OCI-LY7 (cell line): ENCODE data around the gene KLHDC8A. TPM values are rescaled to one million over a fixed set of nuclear protein-coding genes. Genes with fewer than 3 reads are reported as not detected.

Experiments
- BruUV-seq: library from RNA; stranded (reverse); fragments of 400-500 nt; replicated peaks from 2 replicates; lab custom pipeline; 2021; lab: Mats Ljungman, UMichigan
- CTCF ChIA-PET: fragments of 300-600 bp; sonication (Branson Sonifier 250); formaldehyde crosslinking; loops from one replicate; lab custom pipeline; 2022; ENCODE audit warnings: antibody characterized with exemption; ENCODE audit not compliant: unreplicated experiment; lab: Charles Lee
- POLR2A ChIA-PET: fragments of 300-600 bp; sonication (Branson Sonifier 250); formaldehyde crosslinking; loops from one replicate; lab custom pipeline; 2022; ENCODE audit warnings: antibody characterized with exemption; lab: Charles Lee
- DNase-seq: peaks from one replicate; pipeline ENCODE4 v3.0.0-alpha.2; 2015; ENCODE audit warnings: low spot score
- H2AFZ ChIP-seq: fragments of 200-600 bp; sonication (generic), shearing (Covaris generic); 2 replicates; pipeline ENCODE4 v1.6.1; 2014; ENCODE audit warnings: mild to moderate bottlenecking, antibody characterized with exemption, low read length, moderate library complexity
- H3K27ac ChIP-seq: fragments of 200-600 bp; sonication (generic); 2 replicates; pipeline ENCODE4 v1.5.1; 2014; ENCODE audit warnings: mixed run types, low read depth, mild to moderate bottlenecking, moderate library complexity, low read length, inconsistent platforms; ENCODE audit not compliant: poor library complexity, severe bottlenecking
- H3K36me3 ChIP-seq: fragments of 200-600 bp; sonication (generic); 2 replicates; pipeline ENCODE4 v1.6.1; 2014; ENCODE audit warnings: mild to moderate bottlenecking, antibody characterized with exemption, low read length, moderate library complexity, mixed read lengths; ENCODE audit not compliant: insufficient read depth
- H3K4me1 ChIP-seq: fragments of 200-600 bp; sonication (generic); 2 replicates; pipeline ENCODE4 v1.5.1; 2014; ENCODE audit warnings: mild to moderate bottlenecking, low read length; ENCODE audit not compliant: insufficient read depth, poor library complexity, severe bottlenecking
- H3K4me2 ChIP-seq: fragments of 200-600 bp; sonication (generic); 2 replicates; pipeline ENCODE4 v1.6.1; 2014; ENCODE audit warnings: mild to moderate bottlenecking, low read length
- H3K4me3 ChIP-seq: fragments of 200-600 bp; sonication (generic); 2 replicates; pipeline ENCODE4 v1.5.1; 2014; ENCODE audit warnings: mild to moderate bottlenecking, low read depth, low read length; ENCODE audit not compliant: poor library complexity, severe bottlenecking
- H3K79me2 ChIP-seq: fragments of 200-600 bp; sonication (generic); 2 replicates; pipeline ENCODE4 v1.6.1; 2016; ENCODE audit warnings: low read depth, mild to moderate bottlenecking, low read length, moderate library complexity, mixed read lengths; ENCODE audit not compliant: insufficient read depth
- H3K9me2 ChIP-seq: fragments of 200-600 bp; sonication (generic); 2 replicates; pipeline ENCODE4 v1.6.1; 2016; ENCODE audit warnings: mild to moderate bottlenecking, low read length, mixed read lengths; ENCODE audit not compliant: insufficient read depth
- H3K9me3 ChIP-seq: fragments of 200-600 bp; sonication (generic); 2 replicates; pipeline ENCODE4 v1.6.1; 2014; ENCODE audit warnings: mild to moderate bottlenecking, mixed run types, low read length, mixed read lengths
- H4K20me1 ChIP-seq: fragments of 200-600 bp; sonication (generic); 2 replicates; pipeline ENCODE4 v1.6.1; 2014; ENCODE audit warnings: mild to moderate bottlenecking, antibody characterized with exemption, low read length, moderate library complexity, mixed read lengths; ENCODE audit not compliant: insufficient read depth
- CTCF ChIP-seq: fragments of 200-600 bp; sonication (generic); conservative IDR thresholded peaks from 2 replicates; pipeline ENCODE4 v1.5.1; 2014; ENCODE audit warnings: mild to moderate bottlenecking, antibody characterized with exemption, low read length, moderate library complexity, mixed read lengths
- EZH2phosphoT487 ChIP-seq: fragments of 200-600 bp; sonication (generic); IDR thresholded peaks from 2 replicates; pipeline ENCODE4 v1.6.1; 2018; ENCODE audit warnings: low read depth, borderline replicate concordance, mild to moderate bottlenecking, mixed run types, antibody characterized with exemption, low read length, moderate library complexity, mixed read lengths
- intact Hi-C: fragments of 100-400 bp; cut with micrococcal nuclease; formaldehyde crosslinking; loops from one replicate; pipeline ENCODE4 v1.10.0; 2022; ENCODE audit not compliant: unreplicated experiment
- total RNA-seq, 2 experiments: library from RNA; depleted of rRNA in 1 of 2; stranded (reverse); fragments of >200 nt in 1 of 2; shearing (Covaris generic) in 1 of 2; gene quantifications; 2 replicates each; pipeline ENCODE4 v1.2.3, GENCODE V29; 2014 to 2022

The KLHDC8A gene
- total RNA-seq, 2 experiments from 2014 or later, result not detected

- no TSS peak for BruUV-seq
- TF ChIP-seq EZH2phosphoT487 (no peak), CTCF (no peak)
- Histone ChIP-seq H3K4me2 (no peak overlapping the region), H3K4me3 (no peak overlapping the region), H3K27ac (no peak overlapping the region), H3K9me2 (no peaks in the 10 kb centered on the region), H3K36me3 (no peaks in the 10 kb centered on the region), H3K79me2 (no peaks in the 10 kb centered on the region), H3K4me1 (peaks cover 27% of the 10 kb centered on the region), H4K20me1 (no peaks in the 10 kb centered on the region), H2AFZ (no peak overlapping the region), H3K9me3 (no peaks in the 10 kb centered on the region)
- ChIA-PET POLR2A (interaction anchor here (0.6 kb wide), 1 partner anchor 432 kb away, joined by 5 read pairs; no protein-coding TSS in a partner anchor), CTCF (no interaction called here)
- intact Hi-C loops, result loop anchor here (5.0 kb wide), 1 partner anchor 82 kb away; no protein-coding TSS in a partner anchor
- no peak for DNase-seq
These were observed 6.0 kb downstream of the KLHDC8A start for GRCh38 chr1:205350691-205351141.

GRCh38 chr1:205350124-205350523 lies 6.6 kb downstream of the KLHDC8A start:
- no TSS peak for BruUV-seq
- DNase-seq, result no peak

More at GRCh38 chr1:205350124-205350523, 6.6 kb downstream of the KLHDC8A start:
- H3K27ac ChIP-seq, result no peak overlapping the region
- H3K4me1 ChIP-seq, result peaks cover 27% of the 10 kb centered on the region
- no peak overlapping the region for H2AFZ ChIP-seq
- no peak overlapping the region for H3K4me2 ChIP-seq
- H3K36me3 ChIP-seq, result no peaks in the 10 kb centered on the region
- intact Hi-C loops, result loop anchor here (5.0 kb wide), 1 partner anchor 82 kb away; no protein-coding TSS in a partner anchor
- no peaks in the 10 kb centered on the region for H3K79me2 ChIP-seq
- H3K9me2 ChIP-seq, result no peaks in the 10 kb centered on the region
- H3K9me3 ChIP-seq, result no peaks in the 10 kb centered on the region
- H4K20me1 ChIP-seq, result no peaks in the 10 kb centered on the region
- no peak overlapping the region for H3K4me3 ChIP-seq
- TF ChIP-seq CTCF (no peak), EZH2phosphoT487 (no peak)
- ChIA-PET POLR2A (interaction anchor here (0.6 kb wide), 1 partner anchor 157 kb away, joined by 5 read pairs; no protein-coding TSS in a partner anchor), CTCF (no interaction called here)
